Measurements from ENCODE around the gene LINC01488.

DNA sequence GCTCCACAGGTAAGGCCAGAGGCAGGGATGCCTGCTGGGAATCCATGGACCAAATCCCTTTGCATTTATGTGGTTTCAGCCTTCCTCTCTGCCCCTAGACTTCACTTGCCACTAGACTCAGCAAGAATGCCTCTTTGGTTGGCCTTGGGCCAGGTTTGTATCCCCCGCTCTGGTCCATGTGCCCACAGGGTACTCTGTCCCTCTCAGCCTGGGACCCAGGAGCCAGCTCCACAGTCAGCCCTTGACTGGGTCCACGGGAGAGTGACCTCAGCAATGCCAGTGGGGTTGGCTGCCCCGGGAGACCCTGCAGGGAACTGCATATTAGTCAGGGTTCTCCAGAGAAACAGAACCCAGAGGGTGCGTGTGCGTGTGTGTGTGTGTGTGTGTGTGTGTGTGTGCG lies 28.3 kb upstream of the LINC01488 start:
- no peak for TF ChIP-seq POLR2A (IDR thresholded peaks at IDR 0.05; ENCODE audit: low read length)
- no peak for TF ChIP-seq GATA1 (IDR thresholded peaks at IDR 0.05; ENCODE audit: low read depth, low read length)

All from erythroblast (primary cell).